Parathyroid adenoma (tissue), 2 donors: Measurements from ENCODE around the gene SNX19.

ENCODE experiments used
- H2AFZ ChIP-seq: fragments of 300-600 bp; sonication (generic); one replicate; pipeline ENCODE4 v1.7.0; 2017; ENCODE audit warnings: antibody characterized with exemption, mild to moderate bottlenecking
- H3K27ac ChIP-seq: fragments of 300-600 bp; sonication (generic); one replicate; pipeline ENCODE4 v1.7.0; 2017
- H3K27me3 ChIP-seq: fragments of 300-600 bp; sonication (generic); one replicate; pipeline ENCODE4 v1.7.0; 2017; ENCODE audit warnings: low read length; ENCODE audit not compliant: control insufficient read depth, insufficient read depth
- H3K36me3 ChIP-seq: fragments of 300-600 bp; sonication (generic); one replicate; pipeline ENCODE4 v1.7.0; 2017; ENCODE audit warnings: low read length; ENCODE audit not compliant: control insufficient read depth, insufficient read depth
- H3K4me1 ChIP-seq: fragments of 300-600 bp; sonication (generic); one replicate; pipeline ENCODE4 v1.7.0; 2017; ENCODE audit warnings: control low read depth
- H3K4me2 ChIP-seq: fragments of 300-600 bp; sonication (generic); one replicate; pipeline ENCODE4 v1.7.0; 2017; ENCODE audit warnings: low read length
- H3K4me3 ChIP-seq: fragments of 300-600 bp; sonication (generic); one replicate; pipeline ENCODE4 v1.7.0; 2017; ENCODE audit warnings: low read depth, low read length
- H3K79me2 ChIP-seq: fragments of 300-600 bp; sonication (generic); one replicate; pipeline ENCODE4 v1.7.0; 2017; ENCODE audit warnings: control low read depth
- H3K9ac ChIP-seq: fragments of 300-600 bp; sonication (generic); one replicate; pipeline ENCODE4 v1.7.0; 2017; ENCODE audit warnings: mild to moderate bottlenecking
- H3K9me3 ChIP-seq: fragments of 300-600 bp; sonication (generic); one replicate; pipeline ENCODE4 v1.7.0; 2017; ENCODE audit warnings: low read length; ENCODE audit not compliant: control insufficient read depth
- CTCF ChIP-seq: fragments of 300-600 bp; sonication (generic); IDR thresholded peaks from one replicate; pipeline ENCODE4 v1.7.0; 2017; ENCODE audit warnings: antibody characterized with exemption, mild to moderate bottlenecking
- donor health status: primary hyperparathyroidism.

SNX19 gene

DNA sequence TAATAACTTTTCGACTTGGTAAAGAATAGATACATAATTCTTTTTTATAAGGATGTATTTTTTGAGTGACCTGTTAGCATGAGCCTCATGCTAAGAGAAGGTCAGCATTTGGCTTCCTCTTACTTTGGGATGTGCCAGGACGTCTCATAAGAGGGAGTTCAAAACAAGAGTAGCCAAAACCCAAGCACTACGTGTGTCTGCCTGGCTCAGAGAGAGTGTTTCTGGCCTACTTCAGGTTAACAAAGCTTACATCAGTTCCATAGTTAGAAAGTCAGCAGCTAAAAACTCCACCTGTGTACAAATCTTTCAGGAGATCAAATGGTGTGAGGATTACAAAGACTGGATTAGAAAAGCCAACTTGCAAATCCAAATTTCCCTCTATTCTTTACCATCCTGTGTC lies 13.9 kb downstream of the SNX19 start:
- H3K27ac ChIP-seq, result no peak overlapping the region
- no peak overlapping the region for H2AFZ ChIP-seq
- no peak overlapping the region for H3K4me2 ChIP-seq
- H3K4me3 ChIP-seq, result no peak overlapping the region
- H3K27me3 ChIP-seq, result no peaks in the 10 kb centered on the region
- H3K79me2 ChIP-seq, result peaks cover 2% of the 10 kb centered on the region
- peaks cover 11% of the 10 kb centered on the region for H3K4me1 ChIP-seq
- H3K9ac ChIP-seq, result no peak overlapping the region
- TF ChIP-seq CTCF, result no peak
- no peaks in the 10 kb centered on the region for H3K9me3 ChIP-seq
- no peaks in the 10 kb centered on the region for H3K36me3 ChIP-seq

DNA sequence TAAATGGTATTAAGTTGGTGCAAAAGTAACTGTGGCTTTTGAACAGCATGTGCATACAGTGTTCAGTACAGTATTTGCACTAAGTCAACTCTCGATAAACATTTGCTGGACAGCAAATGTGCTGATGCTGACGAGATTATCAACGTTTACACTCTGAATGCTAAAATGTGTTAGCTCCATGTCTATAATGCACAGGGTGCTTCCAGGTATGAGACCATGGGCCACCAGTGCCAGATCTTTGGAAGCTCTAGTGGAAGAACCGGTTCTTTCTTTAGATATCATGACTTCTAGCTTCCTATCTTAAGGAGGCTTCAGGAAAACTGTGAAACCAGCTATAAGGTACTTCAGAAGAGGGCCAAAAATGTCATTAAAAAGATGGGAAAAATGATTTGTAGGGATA lies 17.2 kb downstream of the SNX19 start:
- Histone ChIP-seq H3K9me3 (no peaks in the 10 kb centered on the region), H3K27ac (peak overlapping the region; percentile 95), H3K4me1 (peaks cover 14% of the 10 kb centered on the region), H3K4me2 (no peak overlapping the region), H3K9ac (no peak overlapping the region), H2AFZ (no peak overlapping the region), H3K4me3 (no peak overlapping the region), H3K36me3 (no peaks in the 10 kb centered on the region), H3K79me2 (no peaks in the 10 kb centered on the region), H3K27me3 (no peaks in the 10 kb centered on the region)
- TF ChIP-seq CTCF, result no peak

DNA sequence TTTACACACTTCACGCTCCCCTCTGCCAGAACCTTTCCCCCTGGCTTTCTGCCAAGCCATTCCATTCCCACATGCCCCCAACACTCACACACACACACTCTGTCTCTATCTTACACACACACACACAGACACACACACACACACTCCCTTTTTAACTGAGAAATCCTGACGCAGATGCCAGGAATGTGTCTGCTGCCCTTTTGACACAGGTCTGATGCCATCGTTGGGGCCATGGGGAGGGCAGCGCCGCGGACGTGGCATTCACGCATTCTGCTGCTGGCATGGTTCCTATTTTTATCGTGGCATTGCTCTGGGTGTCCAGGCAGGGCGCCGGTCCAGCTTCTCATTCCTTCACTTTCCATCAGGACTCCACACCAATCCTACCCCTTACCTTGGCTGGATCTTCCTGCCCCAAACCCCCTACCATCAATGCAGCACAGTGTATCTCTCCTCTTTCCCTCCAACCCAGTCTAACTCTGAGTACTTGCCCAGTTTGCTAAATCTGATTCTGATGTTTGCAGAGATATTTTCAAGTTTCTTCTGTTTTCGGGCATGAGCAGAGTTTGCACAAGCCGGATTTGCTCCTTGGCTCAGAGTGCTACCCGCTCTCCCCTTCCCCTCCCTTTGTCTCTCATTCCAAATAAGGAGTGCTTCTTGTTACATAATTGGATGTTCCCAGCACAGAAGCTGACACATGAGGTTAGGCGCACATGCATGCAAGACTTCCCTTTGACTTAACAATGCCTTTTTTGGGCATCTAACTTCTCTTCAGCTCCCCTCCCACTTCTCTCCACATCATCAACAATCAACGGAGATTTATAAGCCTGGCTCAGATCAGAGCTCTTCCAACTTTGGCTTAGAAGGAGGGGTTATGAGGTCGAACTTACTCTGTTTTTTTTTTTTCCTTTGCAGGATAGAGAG lies 18.8 kb downstream of the SNX19 start:
- TF ChIP-seq CTCF, result no peak
- no peaks in the 10 kb centered on the region for H3K27me3 ChIP-seq
- H3K9ac ChIP-seq, result no peak overlapping the region
- H3K4me2 ChIP-seq, result peak overlapping the region; percentile 51
- no peaks in the 10 kb centered on the region for H3K9me3 ChIP-seq
- peak overlapping the region; percentile 95 for H3K27ac ChIP-seq
- no peaks in the 10 kb centered on the region for H3K36me3 ChIP-seq
- H2AFZ ChIP-seq, result no peak overlapping the region
- peaks cover 14% of the 10 kb centered on the region for H3K4me1 ChIP-seq
- H3K79me2 ChIP-seq, result no peaks in the 10 kb centered on the region
- H3K4me3 ChIP-seq, result peak overlapping the region; percentile 22

- peak; percentile 74 for TF ChIP-seq CTCF
- Histone ChIP-seq H3K27ac (no peak overlapping the region), H3K4me3 (no peak overlapping the region), H2AFZ (no peak overlapping the region), H3K36me3 (no peaks in the 10 kb centered on the region), H3K4me2 (no peak overlapping the region), H3K79me2 (no peaks in the 10 kb centered on the region), H3K4me1 (peaks cover 14% of the 10 kb centered on the region), H3K27me3 (no peaks in the 10 kb centered on the region), H3K9me3 (no peaks in the 10 kb centered on the region), H3K9ac (no peak overlapping the region)
Measured at GRCh38 chr11:130894322-130895025, 21.8 kb downstream of the SNX19 start.
